HG02938 (cell line): ENCODE results near the gene DBF4B.

ENCODE experiments used
- ATAC-seq: cut with Tn5 transposase; IDR thresholded peaks from one replicate; pipeline ENCODE4 v1.9.1; 2021; ENCODE audit warnings: mild to moderate bottlenecking, moderate library complexity; ENCODE audit not compliant: unreplicated experiment

The DBF4B gene

DNA sequence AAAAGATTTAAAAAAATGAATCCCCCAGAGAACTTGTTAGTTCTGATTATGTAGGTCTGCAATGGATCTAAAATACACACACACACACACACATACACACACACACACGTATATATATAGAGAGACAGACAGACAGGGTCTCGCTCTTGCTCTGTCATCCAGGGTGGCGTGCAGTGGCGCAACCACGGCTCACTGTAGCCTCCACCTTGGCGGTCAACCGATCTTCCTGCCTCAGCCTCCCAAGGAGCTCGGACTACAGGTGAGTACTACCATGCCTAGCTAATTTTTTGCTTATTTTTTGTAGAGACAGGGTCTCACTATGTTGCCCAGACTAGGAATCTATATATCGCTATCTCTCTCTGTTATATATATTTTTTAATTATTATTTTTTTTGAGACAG is 88.3 kb downstream of the DBF4B start:
- no peak for ATAC-seq

- no peak for ATAC-seq
Measured at GRCh38 chr17:44797802-44798201, 89.3 kb downstream of the DBF4B start.

DNA sequence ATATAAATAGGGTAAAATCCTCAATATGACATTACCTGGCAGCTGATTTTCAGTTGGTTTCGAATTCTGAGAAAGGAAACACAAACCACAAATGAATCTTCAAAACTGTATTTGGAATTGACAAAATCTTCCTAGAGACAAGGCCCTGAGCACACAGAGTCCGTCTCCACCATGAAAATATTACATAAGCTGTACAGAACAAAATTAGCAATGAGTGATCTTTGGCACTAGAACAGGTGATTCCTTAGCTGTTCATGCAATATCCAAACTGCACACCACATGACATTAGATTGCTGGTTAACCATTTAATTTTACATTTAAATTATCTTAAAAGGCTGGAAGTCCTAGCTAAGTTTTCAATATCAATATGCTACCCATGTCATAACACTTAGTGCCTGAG is 89.9 kb downstream of the DBF4B start:
- ATAC-seq, result no peak
